ENCODE results near the gene HORMAD1.
A peak's percentile ranks its signal among the peaks of the same experiment; 100 is the strongest.
"Not testable (repeated sequence)": the region's sequence is repeated elsewhere in the genome, so short reads cannot be mapped to it uniquely, and the experiment has no call there.

Gene HORMAD1

DNA sequence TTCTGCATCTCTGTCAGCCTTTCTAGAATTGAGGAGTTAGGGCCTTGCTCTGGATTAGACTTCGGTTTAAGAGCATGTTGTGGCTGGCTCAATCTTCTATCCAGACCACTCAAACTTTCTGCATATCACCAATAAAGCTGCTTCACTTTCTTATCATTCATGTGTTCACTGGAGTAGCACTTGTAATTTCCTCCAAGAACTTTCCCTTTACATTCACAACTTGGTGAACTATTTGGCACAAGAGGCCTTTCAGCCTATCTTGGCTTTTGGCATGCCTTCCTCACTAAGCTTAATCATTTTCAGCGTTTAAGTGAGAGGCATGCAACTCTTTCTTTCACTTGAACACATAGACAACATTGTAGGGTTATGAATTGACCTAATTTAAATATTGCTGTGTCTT is 3.6 kb upstream of the HORMAD1 start:
- ATAC-seq (no peak), DNase-seq (ENCODE audit: low spot score in 2 of 2) (no peak)
- Mint-ChIP-seq H3K4me1 (no peaks in the 10 kb centered on the region), H3K9me3 (no peaks in the 10 kb centered on the region), H3K4me3 (no peak overlapping the region), H3K36me3 (no peaks in the 10 kb centered on the region), H3K27ac (no peak overlapping the region)

GRCh38 chr1:150720098-150720497 is 597 bp downstream of the HORMAD1 start:
- ATAC-seq (no peak), DNase-seq (ENCODE audit: low spot score in 2 of 2) (no peak)
- Mint-ChIP-seq H3K36me3 (no peaks in the 10 kb centered on the region), H3K4me3 (no peak overlapping the region), H3K9me3 (no peaks in the 10 kb centered on the region), H3K4me1 (no peaks in the 10 kb centered on the region), H3K27ac (no peak overlapping the region)

DNA sequence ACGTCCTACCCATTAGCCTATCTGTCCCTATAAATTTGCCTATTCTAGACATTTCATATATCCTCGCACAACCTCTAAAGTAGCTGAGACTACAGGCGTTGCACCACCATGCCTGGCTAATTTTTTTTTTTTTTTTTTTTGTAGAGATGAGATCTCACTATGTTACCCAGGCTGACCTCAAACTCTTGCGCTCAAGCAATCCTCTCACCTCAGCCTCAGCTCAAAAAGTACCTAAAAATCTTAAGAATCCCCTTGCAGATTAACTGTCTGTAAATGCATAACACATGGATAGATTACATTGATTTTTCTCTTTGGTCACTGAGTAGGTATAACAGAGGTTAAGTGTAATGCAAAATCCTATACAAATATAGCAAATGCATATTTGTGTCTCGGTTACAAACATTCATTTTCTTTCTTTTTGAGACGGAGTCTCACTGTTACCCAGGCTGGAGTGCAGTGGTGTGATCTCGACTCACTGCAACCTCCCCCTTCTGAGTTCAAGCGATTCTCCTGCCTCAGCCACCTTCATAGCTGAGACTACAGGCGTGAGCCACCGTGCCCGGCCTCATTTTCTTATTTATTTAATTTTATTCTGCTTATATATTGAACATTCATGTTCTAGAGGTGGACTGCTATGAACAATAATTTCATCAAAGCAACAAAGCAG is 2.3 kb downstream of the HORMAD1 start:
- no peak for DNase-seq (ENCODE audit: low spot score in 2 of 2)
- Mint-ChIP-seq H3K27ac (no peak overlapping the region), H3K36me3 (no peaks in the 10 kb centered on the region), H3K4me3 (no peak overlapping the region), H3K4me1 (no peaks in the 10 kb centered on the region), H3K9me3 (no peaks in the 10 kb centered on the region)
- ATAC-seq = peak; percentile 46

DNA sequence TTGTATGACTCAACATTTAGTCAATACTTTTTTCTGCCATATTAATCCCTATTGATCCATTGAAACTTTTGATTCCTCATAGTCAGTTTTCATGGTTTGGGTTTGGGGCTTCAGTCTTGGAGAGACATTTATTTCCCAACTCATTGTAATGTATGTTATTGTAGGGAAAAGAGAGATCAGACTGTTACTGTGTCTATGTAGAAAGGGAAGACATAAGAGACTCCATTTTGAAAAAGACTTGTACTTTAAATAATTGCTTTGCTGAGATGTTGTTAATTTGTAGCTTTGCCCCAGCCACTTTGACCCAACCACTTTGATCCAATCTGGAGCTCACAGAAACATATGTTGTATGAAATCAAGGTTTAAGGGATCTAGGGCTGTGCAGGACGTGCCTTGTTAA is 11.7 kb downstream of the HORMAD1 start:
- not testable (repeated sequence) for ATAC-seq; H3K27ac Mint-ChIP-seq; H3K9me3 Mint-ChIP-seq; H3K4me3 Mint-ChIP-seq; H3K36me3 Mint-ChIP-seq; DNase-seq (ENCODE audit: low spot score in 2 of 2); H3K4me1 Mint-ChIP-seq

- DNase-seq (ENCODE audit: low spot score in 2 of 2) (no peak), ATAC-seq (peak; percentile 92)
- Mint-ChIP-seq H3K9me3 (no peaks in the 10 kb centered on the region), H3K27ac (no peak overlapping the region), H3K36me3 (no peaks in the 10 kb centered on the region), H3K4me1 (no peaks in the 10 kb centered on the region), H3K4me3 (no peak overlapping the region)
Measured at GRCh38 chr1:150708595-150708994, 12.1 kb downstream of the HORMAD1 start.

GRCh38 chr1:150706091-150706490 is 14.6 kb downstream of the HORMAD1 start:
- no peak for DNase-seq (ENCODE audit: low spot score in 2 of 2)
- Mint-ChIP-seq H3K27ac (no peak overlapping the region), H3K36me3 (no peaks in the 10 kb centered on the region), H3K9me3 (no peaks in the 10 kb centered on the region), H3K4me1 (no peaks in the 10 kb centered on the region), H3K4me3 (no peak overlapping the region)
- ATAC-seq = no peak

GRCh38 chr1:150703427-150703826 is 17.3 kb downstream of the HORMAD1 start:
- ATAC-seq (no peak), DNase-seq (ENCODE audit: low spot score in 2 of 2) (no peak)
- H3K4me3 Mint-ChIP-seq = no peak overlapping the region
- H3K4me1 Mint-ChIP-seq = no peaks in the 10 kb centered on the region
- no peaks in the 10 kb centered on the region for H3K36me3 Mint-ChIP-seq
- H3K27ac Mint-ChIP-seq = no peak overlapping the region
- no peaks in the 10 kb centered on the region for H3K9me3 Mint-ChIP-seq

GRCh38 chr1:150696995-150697927 is 23.4 kb downstream of the HORMAD1 start, which contains the start of gene GOLPH3L:
Gene GOLPH3L, minus strand, starts transcription at chr1:150697154. Its CDS starts 2,316 bp downstream, at chr1:150694838.
- Mint-ChIP-seq H3K9me3 (no peaks in the 10 kb centered on the region), H3K4me1 (peaks cover 20% of the 10 kb centered on the region), H3K4me3 (peak within 1 kb of the TSS; percentile 84), H3K36me3 (peaks cover 35% of the 10 kb centered on the region), H3K27ac (peak within 1 kb of the TSS; percentile 39)
- peak; percentile 100 for ATAC-seq
- DNase-seq (ENCODE audit: low spot score in 2 of 2) = peak; percentile 62 to 90

DNA sequence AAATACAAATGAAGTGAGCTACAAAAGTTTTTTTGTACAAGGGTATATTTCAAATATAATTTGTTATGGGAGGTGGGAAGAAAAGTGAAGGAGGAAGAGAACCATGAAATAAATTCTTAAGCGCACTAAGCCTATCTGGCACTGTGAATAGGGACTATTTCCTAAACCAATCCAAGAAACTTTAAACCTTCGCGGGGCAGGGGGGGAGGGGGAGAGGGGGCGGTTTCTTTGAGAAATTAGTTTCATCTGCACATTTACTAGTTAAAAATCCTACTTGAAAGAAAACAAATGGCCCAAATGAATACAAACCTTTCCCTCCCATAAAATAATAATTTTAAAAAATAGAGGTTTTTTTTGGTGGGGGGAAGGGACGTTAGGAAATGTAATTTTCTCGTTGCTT is 24.1 kb downstream of the HORMAD1 start:
- peaks cover 41% of the 10 kb centered on the region for H3K36me3 Mint-ChIP-seq
- peak overlapping the region; percentile 39 for H3K27ac Mint-ChIP-seq
- H3K9me3 Mint-ChIP-seq = no peaks in the 10 kb centered on the region
- DNase-seq (ENCODE audit: low spot score in 2 of 2) (no peak), ATAC-seq (no peak)
- peak overlapping the region; percentile 84 for H3K4me3 Mint-ChIP-seq
- H3K4me1 Mint-ChIP-seq = peaks cover 20% of the 10 kb centered on the region

GRCh38 chr1:150696162-150696561 is 24.5 kb downstream of the HORMAD1 start:
- Mint-ChIP-seq H3K36me3 (peaks cover 46% of the 10 kb centered on the region), H3K9me3 (no peaks in the 10 kb centered on the region), H3K4me3 (peak overlapping the region; percentile 84), H3K27ac (peak overlapping the region; percentile 39), H3K4me1 (peaks cover 20% of the 10 kb centered on the region)
- DNase-seq (ENCODE audit: low spot score in 2 of 2) (no peak), ATAC-seq (no peak)

DNA sequence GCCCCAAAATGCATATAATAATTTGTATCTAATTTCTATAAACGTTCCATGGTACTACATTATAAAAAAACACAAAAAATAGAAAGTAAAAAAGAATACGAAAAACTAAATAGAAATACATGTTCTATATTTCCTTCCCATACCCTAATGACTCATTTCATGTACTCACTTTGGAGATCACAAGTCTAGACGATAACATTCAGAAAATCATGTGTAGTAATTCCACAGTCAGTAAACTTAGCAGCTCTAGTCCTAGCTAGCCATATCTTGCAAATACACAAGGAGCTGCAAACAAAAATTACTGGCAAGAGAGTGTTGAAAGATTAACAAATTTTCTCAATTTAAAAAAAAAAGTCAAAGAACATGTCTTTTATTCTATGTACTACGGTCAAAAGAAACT is 25.1 kb downstream of the HORMAD1 start:
- Mint-ChIP-seq H3K4me1 (peaks cover 20% of the 10 kb centered on the region), H3K9me3 (no peaks in the 10 kb centered on the region), H3K27ac (peak overlapping the region; percentile 29), H3K36me3 (peaks cover 50% of the 10 kb centered on the region), H3K4me3 (peak overlapping the region; percentile 84)
- no peak for ATAC-seq
- no peak for DNase-seq (ENCODE audit: low spot score in 2 of 2)

DNA sequence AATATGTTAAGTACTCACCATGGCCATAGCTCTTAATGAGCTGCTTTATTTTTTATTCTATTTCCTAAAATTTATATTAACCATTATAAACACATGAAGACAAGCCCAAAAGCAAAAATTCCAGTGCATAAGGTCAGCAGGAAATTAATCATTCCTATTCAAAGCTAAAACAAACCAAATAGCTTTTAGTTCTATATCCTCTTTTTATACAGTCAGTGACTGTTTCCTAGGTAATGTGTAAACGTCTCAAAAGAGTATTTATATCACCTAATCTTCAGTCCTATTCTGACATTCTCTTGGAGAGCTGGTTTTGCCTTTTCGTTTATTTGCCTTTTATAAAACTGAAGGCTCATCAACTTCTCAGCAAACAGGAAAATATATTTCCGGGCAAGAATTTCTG is 28.0 kb downstream of the HORMAD1 start:
- ATAC-seq (no peak), DNase-seq (ENCODE audit: low spot score in 2 of 2) (no peak)
- Mint-ChIP-seq H3K36me3 (peaks cover 64% of the 10 kb centered on the region), H3K27ac (no peak overlapping the region), H3K9me3 (no peaks in the 10 kb centered on the region), H3K4me1 (peaks cover 26% of the 10 kb centered on the region), H3K4me3 (no peak overlapping the region)

- no peaks in the 10 kb centered on the region for H3K9me3 Mint-ChIP-seq
- H3K36me3 Mint-ChIP-seq = peaks cover 64% of the 10 kb centered on the region
- DNase-seq (ENCODE audit: low spot score in 2 of 2) (no peak), ATAC-seq (no peak)
- peak overlapping the region; percentile 27 for H3K27ac Mint-ChIP-seq
- H3K4me1 Mint-ChIP-seq = peaks cover 6% of the 10 kb centered on the region
- H3K4me3 Mint-ChIP-seq = no peak overlapping the region
Measured at GRCh38 chr1:150688763-150689162, 31.9 kb downstream of the HORMAD1 start.

GRCh38 chr1:150686275-150686674 is 34.4 kb downstream of the HORMAD1 start:
- H3K4me1 Mint-ChIP-seq = peaks cover 6% of the 10 kb centered on the region
- peak overlapping the region; percentile 20 for H3K27ac Mint-ChIP-seq
- no peaks in the 10 kb centered on the region for H3K9me3 Mint-ChIP-seq
- ATAC-seq = no peak
- peaks cover 54% of the 10 kb centered on the region for H3K36me3 Mint-ChIP-seq
- DNase-seq (ENCODE audit: low spot score in 2 of 2) = no peak
- no peak overlapping the region for H3K4me3 Mint-ChIP-seq

DNA sequence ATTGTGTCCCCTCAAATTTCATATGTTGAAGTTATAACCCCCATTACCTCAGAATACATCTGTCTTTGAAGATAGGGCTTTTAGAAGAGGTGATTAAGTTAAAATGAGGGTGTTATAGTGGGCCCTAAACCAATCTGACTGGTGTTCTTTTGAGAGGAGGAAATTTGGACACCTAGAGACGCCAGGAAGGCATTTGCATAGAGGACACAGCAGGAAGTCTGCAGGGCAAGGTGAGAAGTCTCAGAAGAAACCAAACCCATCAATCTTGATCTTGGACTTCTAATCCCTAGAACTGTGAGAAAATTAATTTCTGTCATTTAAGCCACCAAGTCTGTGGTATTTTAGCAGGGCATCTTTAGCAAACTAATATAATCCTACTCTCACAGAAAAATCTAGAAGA is 36.8 kb downstream of the HORMAD1 start:
- Mint-ChIP-seq H3K4me1 (peaks cover 4% of the 10 kb centered on the region), H3K4me3 (no peak overlapping the region), H3K27ac (no peak overlapping the region), H3K9me3 (no peaks in the 10 kb centered on the region), H3K36me3 (peaks cover 53% of the 10 kb centered on the region)
- ATAC-seq (peak; percentile 19), DNase-seq (ENCODE audit: low spot score in 2 of 2) (no peak)

DNA sequence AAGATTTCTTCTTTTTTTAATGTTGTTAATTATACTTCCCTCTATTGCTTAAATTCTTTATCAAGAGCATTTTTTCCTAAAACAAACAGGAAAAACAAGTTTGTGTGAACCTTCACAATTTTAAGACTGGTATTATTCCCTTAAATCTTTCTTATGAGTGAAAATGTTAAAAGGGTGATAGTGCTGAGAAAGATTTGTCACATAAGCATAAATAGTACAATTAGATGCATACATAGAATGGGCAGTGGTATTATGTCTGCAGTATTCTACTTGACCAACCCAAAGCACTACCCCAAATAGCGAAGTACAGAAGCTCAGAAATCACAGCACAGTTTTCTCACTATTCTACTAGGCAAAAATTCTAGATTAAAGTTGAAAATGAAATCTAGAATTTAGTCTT is 41.7 kb downstream of the HORMAD1 start:
- ATAC-seq (no peak), DNase-seq (ENCODE audit: low spot score in 2 of 2) (no peak)
- Mint-ChIP-seq H3K4me3 (no peak overlapping the region), H3K27ac (no peak overlapping the region), H3K9me3 (no peaks in the 10 kb centered on the region), H3K36me3 (peaks cover 43% of the 10 kb centered on the region), H3K4me1 (no peaks in the 10 kb centered on the region)
